Central memory CD8-positive, alpha-beta T cell (primary cell): ENCODE results near the gene IL3RA.
A peak's percentile ranks its signal among the peaks of the same experiment; 100 is the strongest.
"Not testable (repeated sequence)": the region's sequence is repeated elsewhere in the genome, so short reads cannot be mapped to it uniquely, and the experiment has no call there.

Experiments used
- ATAC-seq: fragments of 150-1000 bp; cut with Tn5 transposase; replicated peaks from 2 replicates; pipeline ENCODE4 v1.10.0; 2022; ENCODE audit warnings: mild to moderate bottlenecking, moderate FRiP score, moderate number of reproducible peaks; ENCODE audit not compliant: poor library complexity, severe bottlenecking; ENCODE audit errors: extremely low read depth
- DNase-seq, 2 donors: peaks; one replicate each; pipeline ENCODE4 v3.0.0; 2021; ENCODE audit warnings: low spot score in 2 of 2
- H3K27ac Mint-ChIP-seq: one replicate; pipeline ENCODE4 v1.8.0; 2022; ENCODE audit warnings: low read depth, mild to moderate bottlenecking, moderate library complexity, mixed read lengths
- H3K27me3 Mint-ChIP-seq: one replicate; pipeline ENCODE4 v1.8.0; 2022; ENCODE audit warnings: mixed read lengths
- H3K36me3 Mint-ChIP-seq: one replicate; pipeline ENCODE4 v1.8.0; 2022; ENCODE audit warnings: mild to moderate bottlenecking, moderate library complexity, mixed read lengths; ENCODE audit not compliant: insufficient read depth
- H3K4me1 Mint-ChIP-seq: one replicate; pipeline ENCODE4 v1.8.0; 2022; ENCODE audit warnings: mixed read lengths
- H3K4me3 Mint-ChIP-seq: one replicate; pipeline ENCODE4 v1.8.0; 2022; ENCODE audit warnings: mild to moderate bottlenecking, moderate library complexity, mixed read lengths
- H3K9me3 Mint-ChIP-seq: one replicate; pipeline ENCODE4 v1.8.0; 2022; ENCODE audit warnings: mixed read lengths

Gene IL3RA

DNA sequence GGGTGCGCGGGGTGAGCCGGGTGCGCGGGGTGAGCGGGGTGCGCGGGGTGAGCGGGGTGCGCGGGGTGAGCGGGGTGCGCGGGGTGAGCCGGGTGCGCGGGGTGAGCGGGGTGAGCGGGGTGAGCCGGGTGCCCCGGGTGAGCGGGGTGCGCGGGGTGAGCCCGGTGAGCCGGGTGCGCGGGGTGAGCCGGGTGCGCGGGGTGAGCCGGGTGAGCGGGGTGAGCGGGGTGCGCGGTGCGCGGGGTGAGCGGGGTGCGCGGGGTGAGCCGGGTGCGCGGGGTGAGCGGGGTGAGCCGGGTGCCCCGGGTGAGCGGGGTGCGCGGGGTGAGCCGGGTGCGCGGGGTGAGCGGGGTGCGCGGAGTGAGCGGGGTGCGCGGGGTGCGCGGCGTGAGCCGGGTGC is 29.8 kb downstream of the IL3RA start:
- not testable (repeated sequence) for H3K9me3 Mint-ChIP-seq, H3K4me1 Mint-ChIP-seq

DNA sequence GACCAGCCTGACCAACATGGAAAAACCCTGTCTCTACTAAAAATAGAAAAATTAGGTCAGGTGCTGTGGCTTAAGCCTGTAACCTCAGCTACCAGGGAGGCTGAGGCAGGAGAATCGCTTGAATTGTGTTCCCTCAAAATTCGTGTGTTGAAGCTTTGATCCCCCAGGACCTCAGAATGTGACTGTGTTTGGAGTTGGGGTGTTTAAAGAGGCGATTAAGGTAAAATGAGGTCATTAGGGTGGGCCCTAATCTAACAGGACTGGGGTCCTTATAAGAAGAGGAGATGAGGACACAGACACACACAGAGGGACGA is 31.8 kb downstream of the IL3RA start:
- Mint-ChIP-seq H3K27ac (peak overlapping the region; percentile 49), H3K27me3 (no peaks in the 10 kb centered on the region), H3K36me3 (peaks cover 14% of the 10 kb centered on the region), H3K4me1 (no peaks in the 10 kb centered on the region), H3K9me3 (no peaks in the 10 kb centered on the region), H3K4me3 (no peak overlapping the region)
- ATAC-seq = no peak
- DNase-seq = no peak

More for the DNA sequence above, 29.8 kb downstream of the IL3RA start:
- not testable (repeated sequence) for H3K27me3 Mint-ChIP-seq, ATAC-seq, H3K27ac Mint-ChIP-seq, DNase-seq, H3K4me3 Mint-ChIP-seq
- peaks cover 19% of the 10 kb centered on the region for H3K36me3 Mint-ChIP-seq

DNA sequence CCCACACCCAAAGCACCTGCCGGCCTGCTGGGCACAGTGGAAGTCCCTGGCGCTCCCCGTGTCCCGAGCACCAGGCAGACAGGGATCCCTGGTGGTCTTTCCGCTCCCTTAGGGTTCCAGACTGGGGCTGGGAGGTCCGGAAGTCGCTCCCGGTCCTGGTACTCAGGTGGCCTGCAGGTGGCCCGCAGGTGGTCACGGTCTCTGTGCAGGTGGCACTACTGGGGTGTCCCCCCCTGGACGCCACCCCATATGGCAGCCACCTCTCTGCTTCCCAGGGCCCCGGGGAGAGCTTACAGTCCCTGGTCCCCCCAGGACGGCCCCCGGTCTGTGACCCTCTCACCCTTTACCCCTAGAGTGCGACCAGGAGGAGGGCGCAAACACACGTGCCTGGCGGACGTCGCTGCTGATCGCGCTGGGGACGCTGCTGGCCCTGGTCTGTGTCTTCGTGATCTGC is 41.7 kb downstream of the IL3RA start:
- peaks cover 11% of the 10 kb centered on the region for H3K4me1 Mint-ChIP-seq
- ATAC-seq = no peak
- peaks cover 30% of the 10 kb centered on the region for H3K36me3 Mint-ChIP-seq
- DNase-seq = no peak
- H3K4me3 Mint-ChIP-seq = no peak overlapping the region
- H3K27me3 Mint-ChIP-seq = no peaks in the 10 kb centered on the region
- H3K27ac Mint-ChIP-seq = no peak overlapping the region
- no peaks in the 10 kb centered on the region for H3K9me3 Mint-ChIP-seq

DNA sequence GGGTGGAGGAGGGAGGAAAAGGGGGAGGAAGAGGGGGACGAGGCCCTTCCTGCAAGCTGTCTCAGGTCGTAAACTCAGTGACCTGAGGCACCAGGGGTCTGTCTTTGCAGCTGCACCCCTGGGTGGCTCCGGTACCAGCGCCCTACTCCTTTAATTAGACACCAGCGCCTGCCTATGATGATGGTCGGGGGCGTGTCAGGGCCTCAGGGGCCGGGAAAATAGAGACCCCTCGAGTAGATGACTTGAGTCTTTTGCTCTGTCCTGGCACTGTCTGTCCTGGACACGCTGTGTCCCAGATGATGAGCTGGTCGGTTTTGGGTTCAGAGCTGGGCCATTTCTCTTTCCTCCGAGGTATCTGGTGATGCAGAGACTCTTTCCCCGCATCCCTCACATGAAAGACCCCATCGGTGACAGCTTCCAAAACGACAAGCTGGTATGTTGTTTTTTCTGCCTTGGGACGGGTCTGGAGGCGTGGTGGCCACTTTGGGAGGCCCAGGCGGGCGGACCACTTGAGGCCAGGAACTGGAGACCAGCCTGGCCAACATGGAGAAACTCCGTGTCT is 44.2 kb downstream of the IL3RA start:
- no peak for DNase-seq
- no peaks in the 10 kb centered on the region for H3K9me3 Mint-ChIP-seq
- H3K4me1 Mint-ChIP-seq = peaks cover 11% of the 10 kb centered on the region
- peaks cover 53% of the 10 kb centered on the region for H3K36me3 Mint-ChIP-seq
- no peak for ATAC-seq
- no peaks in the 10 kb centered on the region for H3K27me3 Mint-ChIP-seq
- no peak overlapping the region for H3K27ac Mint-ChIP-seq
- no peak overlapping the region for H3K4me3 Mint-ChIP-seq

DNA sequence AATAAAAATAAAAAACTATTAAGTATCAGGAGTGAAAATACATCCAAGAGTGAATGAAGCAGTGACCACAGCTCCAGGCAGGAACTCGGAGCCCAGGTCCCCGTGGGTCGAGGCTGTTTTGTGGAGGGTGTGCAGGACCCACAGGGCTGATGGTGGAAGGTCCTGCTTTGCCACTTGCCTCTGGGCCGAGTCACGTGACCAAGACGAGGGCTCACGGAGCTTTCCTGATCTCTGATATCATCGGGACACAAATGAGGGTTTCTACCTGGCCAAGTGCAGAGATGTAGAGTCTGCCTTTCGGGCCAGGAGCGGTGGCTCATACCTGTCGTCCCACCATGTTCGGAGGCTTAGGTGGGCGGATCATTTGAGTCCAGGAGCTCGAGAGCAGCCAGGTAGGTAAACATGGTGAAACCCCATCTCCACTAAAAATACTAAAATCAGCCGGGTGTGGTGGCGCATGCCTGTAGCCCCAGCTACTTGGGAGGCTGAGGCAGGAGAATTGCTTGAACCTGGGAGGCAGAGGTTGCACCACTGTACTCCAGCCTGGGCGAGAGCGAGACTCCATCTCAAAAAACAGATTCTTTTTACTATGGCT is 48.2 kb downstream of the IL3RA start:
- ATAC-seq = no peak
- Mint-ChIP-seq H3K27ac (no peak overlapping the region), H3K27me3 (no peaks in the 10 kb centered on the region), H3K9me3 (no peaks in the 10 kb centered on the region), H3K36me3 (peaks cover 81% of the 10 kb centered on the region), H3K4me1 (peaks cover 25% of the 10 kb centered on the region), H3K4me3 (peak overlapping the region; percentile 26)
- DNase-seq = peak in 1 of 2 donors; percentile 8

DNA sequence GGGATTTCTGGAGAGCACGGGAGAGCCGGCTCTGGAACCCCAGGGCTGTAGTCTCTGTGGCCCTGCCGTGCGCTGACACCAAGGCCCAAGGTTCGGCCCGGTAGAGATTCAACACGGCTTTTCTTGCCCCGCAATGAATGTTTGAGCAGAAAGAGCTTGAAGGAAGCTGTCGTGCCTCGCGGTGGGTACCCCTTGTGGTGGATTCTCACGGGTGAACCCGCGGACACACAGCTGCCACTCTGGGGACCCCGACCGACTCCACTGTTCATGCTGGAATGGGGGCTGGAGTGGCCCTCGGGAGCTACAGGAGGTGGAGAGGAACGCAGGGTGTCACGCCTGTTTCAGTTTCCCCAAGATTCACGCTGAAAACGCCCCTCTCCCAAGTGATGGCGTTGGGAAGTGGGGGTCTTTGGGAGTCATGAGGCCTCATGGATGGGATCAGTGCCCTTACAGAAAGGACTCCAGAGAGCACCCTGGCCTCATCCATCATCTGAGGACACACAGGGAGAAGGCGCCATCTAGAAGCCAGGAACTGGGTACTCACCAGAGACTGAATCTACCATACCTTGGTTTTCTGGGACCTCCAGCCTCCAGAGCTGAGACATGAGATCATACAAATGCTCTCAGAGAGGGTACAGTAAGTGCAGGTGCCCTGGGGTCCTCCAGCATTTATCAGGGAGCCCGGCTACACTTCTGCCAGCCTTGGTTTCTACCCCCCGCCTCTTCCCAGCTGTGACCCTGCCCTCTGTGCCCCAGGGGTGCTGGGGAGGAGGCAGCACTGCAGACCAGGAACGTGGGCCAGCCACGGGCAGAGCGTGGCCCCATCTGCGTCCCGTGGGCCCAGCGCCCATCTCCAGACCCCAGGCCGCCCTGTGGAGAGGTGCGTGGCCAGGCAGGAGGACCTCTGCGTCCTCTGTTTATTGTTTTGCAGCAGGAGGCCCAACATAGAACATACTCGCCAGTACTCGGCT is 49.0 kb downstream of the IL3RA start:
- Mint-ChIP-seq H3K27ac (no peak overlapping the region), H3K9me3 (no peaks in the 10 kb centered on the region), H3K4me3 (no peak overlapping the region), H3K36me3 (peaks cover 86% of the 10 kb centered on the region), H3K4me1 (peaks cover 21% of the 10 kb centered on the region), H3K27me3 (no peaks in the 10 kb centered on the region)
- ATAC-seq = no peak
- no peak for DNase-seq

DNA sequence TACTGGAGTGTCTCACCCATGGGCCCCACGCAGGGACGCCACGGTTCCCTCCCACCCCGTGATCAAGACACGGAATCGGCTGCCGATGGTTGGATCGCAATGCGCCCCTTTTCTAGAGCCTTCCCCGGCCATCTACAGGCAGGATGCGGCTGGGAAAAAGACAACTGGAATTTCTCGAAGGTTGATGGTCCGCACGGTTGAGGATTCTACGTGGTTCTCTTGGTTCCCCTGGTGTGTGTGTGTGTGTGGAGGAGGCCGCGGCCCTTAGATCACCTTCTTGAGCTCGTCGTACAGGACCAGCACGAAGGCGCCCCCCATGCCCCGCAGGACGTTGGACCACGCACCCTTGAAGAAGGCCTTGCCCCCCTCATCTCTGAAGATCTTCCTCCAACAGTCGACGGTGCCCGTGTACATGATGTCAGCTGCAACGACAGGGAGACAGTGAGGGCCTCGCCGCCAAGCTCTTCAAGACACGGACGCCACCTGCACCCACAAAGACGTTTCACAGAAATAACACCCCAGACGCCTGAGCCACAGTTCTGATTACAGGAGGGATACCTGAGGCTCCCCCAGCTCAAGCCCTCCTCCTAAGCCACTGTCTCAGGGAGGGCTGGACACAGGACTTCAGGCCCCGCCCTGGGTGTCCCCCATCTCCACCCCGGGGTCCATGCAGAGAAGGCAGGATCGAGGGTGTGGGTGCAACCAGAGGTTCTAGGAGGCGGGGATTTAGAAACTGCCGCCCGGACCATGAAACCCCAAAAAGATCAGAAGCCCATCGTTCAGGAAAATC is 49.9 kb downstream of the IL3RA start:
- H3K27ac Mint-ChIP-seq = peak overlapping the region; percentile 35

DNA sequence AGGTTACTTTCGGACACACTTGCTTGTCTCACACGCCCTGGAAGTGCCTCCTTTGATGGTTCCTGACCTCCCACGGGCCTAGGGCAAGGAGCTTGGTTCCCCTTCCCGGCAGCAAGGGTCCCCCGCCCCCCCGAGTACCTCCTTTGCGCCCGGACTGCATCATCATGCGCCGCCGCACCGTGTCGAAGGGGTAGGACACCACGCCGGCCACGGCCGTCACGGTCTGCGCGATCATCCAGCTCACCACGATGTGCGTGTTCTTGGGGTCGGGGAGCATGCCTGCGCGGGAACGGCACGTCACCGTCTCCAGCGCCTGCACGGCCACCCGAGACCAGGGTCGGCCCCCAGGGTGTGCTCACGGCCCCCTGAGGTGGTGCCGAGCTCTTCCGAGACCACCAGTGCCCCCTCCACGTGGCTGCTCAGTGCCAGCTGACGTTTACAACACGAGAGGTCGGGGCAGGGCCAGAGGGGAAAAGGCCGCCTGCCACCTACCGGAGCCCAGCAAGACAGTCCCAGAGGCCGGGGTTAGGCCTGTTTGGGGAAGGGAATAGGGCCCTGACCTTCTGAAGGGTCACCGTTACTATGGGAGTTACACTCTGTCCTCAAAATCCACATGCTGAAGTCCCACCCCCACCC is 50.7 kb downstream of the IL3RA start:
- H3K4me3 Mint-ChIP-seq = peak overlapping the region; percentile 39
- H3K36me3 Mint-ChIP-seq = peaks cover 89% of the 10 kb centered on the region
- no peaks in the 10 kb centered on the region for H3K9me3 Mint-ChIP-seq
- H3K4me1 Mint-ChIP-seq = peaks cover 21% of the 10 kb centered on the region
- H3K27me3 Mint-ChIP-seq = no peaks in the 10 kb centered on the region
- peak overlapping the region; percentile 70 for H3K27ac Mint-ChIP-seq
- no peak for ATAC-seq
- no peak for DNase-seq

More for the DNA sequence above, 49.9 kb downstream of the IL3RA start:
- Mint-ChIP-seq H3K9me3 (no peaks in the 10 kb centered on the region), H3K36me3 (peaks cover 87% of the 10 kb centered on the region), H3K4me1 (peaks cover 21% of the 10 kb centered on the region), H3K27me3 (no peaks in the 10 kb centered on the region), H3K4me3 (peak overlapping the region; percentile 13)
- DNase-seq = no peak
- no peak for ATAC-seq

DNA sequence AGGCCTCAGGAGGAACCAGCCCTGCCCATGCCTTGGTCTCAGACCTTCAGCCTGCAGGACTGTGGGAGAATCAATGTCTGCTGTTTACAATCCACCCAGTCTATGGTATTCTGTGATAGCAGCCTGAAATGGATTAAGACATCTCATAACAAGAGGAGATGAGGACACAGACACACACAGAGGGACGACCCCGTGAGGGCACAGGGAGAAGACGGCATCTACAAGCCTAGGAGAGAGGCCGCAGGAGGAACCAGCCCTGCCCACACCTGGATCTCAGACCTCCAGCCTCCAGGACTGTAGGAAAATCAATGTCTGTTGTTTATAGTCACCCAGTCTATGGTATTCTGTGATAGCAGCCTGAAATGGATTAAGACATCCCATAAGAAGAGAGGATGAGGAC is 52.1 kb downstream of the IL3RA start:
- ATAC-seq = no peak
- DNase-seq = no peak
- Mint-ChIP-seq H3K36me3 (peaks cover 80% of the 10 kb centered on the region), H3K9me3 (no peaks in the 10 kb centered on the region), H3K4me1 (peaks cover 29% of the 10 kb centered on the region), H3K4me3 (peak overlapping the region; percentile 52), H3K27ac (peak overlapping the region; percentile 70), H3K27me3 (no peaks in the 10 kb centered on the region)

DNA sequence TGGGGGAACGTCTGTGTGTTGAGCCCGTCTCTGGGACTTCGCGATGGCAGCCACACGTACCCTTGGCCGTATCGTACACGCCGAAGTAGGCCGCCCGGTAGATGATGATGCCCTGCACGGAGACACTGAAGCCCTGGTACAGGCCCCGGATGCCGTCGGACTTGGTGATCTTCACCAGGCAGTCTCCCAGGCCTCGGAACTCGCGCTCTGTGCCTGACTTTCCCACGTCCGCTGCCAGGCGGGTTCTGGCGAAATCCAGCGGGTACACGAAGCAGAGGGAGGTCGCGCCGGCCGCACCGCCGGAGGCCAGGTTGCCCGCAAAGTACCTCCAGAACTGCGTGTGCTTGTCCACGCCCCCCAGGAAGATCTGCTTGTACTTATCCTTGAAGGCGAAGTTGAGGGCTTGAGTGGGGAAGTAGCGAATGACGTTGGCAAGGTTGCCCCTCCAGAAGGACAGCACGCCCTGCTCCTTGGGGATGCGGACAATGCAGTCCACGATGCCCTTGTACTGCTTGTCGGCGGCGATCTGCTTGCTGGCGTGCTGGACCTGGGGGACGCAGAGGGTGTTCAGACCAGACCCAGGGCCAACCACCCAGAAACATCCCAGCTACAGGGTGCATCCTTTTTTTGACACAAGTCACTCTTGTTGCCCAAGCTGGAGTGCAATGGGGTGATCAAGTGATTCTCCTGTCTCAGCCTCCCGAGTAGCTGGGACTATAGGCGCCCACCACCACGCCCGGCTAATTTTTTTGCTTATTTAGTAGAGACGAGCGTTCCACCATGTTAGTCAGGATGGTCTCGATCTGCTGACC is 52.8 kb downstream of the IL3RA start:
- DNase-seq = no peak
- Mint-ChIP-seq H3K27me3 (no peaks in the 10 kb centered on the region), H3K36me3 (peaks cover 74% of the 10 kb centered on the region), H3K4me1 (peaks cover 36% of the 10 kb centered on the region), H3K9me3 (no peaks in the 10 kb centered on the region), H3K4me3 (peak overlapping the region; percentile 52), H3K27ac (peak overlapping the region; percentile 70)
- ATAC-seq = no peak

DNA sequence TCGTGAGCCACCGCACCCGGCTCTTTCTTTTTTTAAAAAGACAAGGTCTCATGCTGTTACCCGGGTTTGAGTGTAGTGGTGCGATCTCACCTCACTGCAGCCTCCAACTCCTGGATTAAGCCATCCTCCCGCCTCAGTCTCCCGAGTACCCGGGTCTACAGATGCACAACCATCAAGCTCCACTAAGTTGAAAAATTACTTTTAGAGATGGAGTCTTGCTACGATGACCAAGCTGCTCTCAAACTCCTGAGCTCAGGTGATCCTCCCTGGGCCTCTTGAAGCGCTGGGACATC is 53.4 kb downstream of the IL3RA start:
- ATAC-seq (no peak), DNase-seq (no peak)
- Mint-ChIP-seq H3K27ac (no peak overlapping the region), H3K36me3 (peaks cover 69% of the 10 kb centered on the region), H3K9me3 (no peaks in the 10 kb centered on the region), H3K27me3 (no peaks in the 10 kb centered on the region), H3K4me3 (peak overlapping the region; percentile 89), H3K4me1 (peaks cover 40% of the 10 kb centered on the region)
